GM23338 (cell line): ENCODE data around the gene TMEM114. TPM values are rescaled to one million over a fixed set of nuclear protein-coding genes. Genes with fewer than 3 reads are reported as not detected.

Experiments
- ATAC-seq: fragments of 200-7000 bp; cut with Tn5 transposase; 3 replicates; pipeline ENCODE4 v1.9.1; 2020
- DNase-seq: peaks from one replicate; pipeline ENCODE4 v3.0.0-alpha.2; 2015; ENCODE audit warnings: low spot score
- H2AFZ ChIP-seq: fragments of 200-600 bp; sonication (generic); 2 replicates; pipeline ENCODE4 v1.8.0; 2016; ENCODE audit warnings: antibody characterized with exemption, mild to moderate bottlenecking, moderate library complexity
- H3F3A ChIP-seq: fragments of 200-600 bp; sonication (generic); replicated peaks from 2 replicates; pipeline ENCODE4 v1.8.0; 2017; ENCODE audit warnings: antibody characterized with exemption, mixed run types, low read depth
- H3K27ac ChIP-seq: fragments of 200-600 bp; sonication (generic); 2 replicates; pipeline ENCODE4 v1.6.1; 2016; ENCODE audit warnings: low read depth
- H3K27me3 ChIP-seq: fragments of 200-600 bp; sonication (generic); 2 replicates; pipeline ENCODE4 v1.8.0; 2016; ENCODE audit warnings: mild to moderate bottlenecking, mixed run types, moderate library complexity; ENCODE audit not compliant: insufficient read depth
- H3K36me3 ChIP-seq: fragments of 200-600 bp; sonication (generic); 2 replicates; pipeline ENCODE4 v1.8.0; 2016; ENCODE audit warnings: mild to moderate bottlenecking; ENCODE audit not compliant: insufficient read depth
- H3K4me1 ChIP-seq: fragments of 200-600 bp; sonication (generic); 2 replicates; pipeline ENCODE4 v1.8.0; 2016; ENCODE audit warnings: mild to moderate bottlenecking, moderate library complexity; ENCODE audit not compliant: insufficient read depth
- H3K4me2 ChIP-seq: fragments of 200-600 bp; sonication (generic); 2 replicates; pipeline ENCODE4 v1.7.1; 2017; ENCODE audit warnings: mixed run types
- H3K4me3 ChIP-seq: fragments of 200-600 bp; sonication (generic); 2 replicates; pipeline ENCODE4 v1.6.1; 2016; ENCODE audit warnings: mixed run types
- H3K79me2 ChIP-seq: fragments of 200-600 bp; sonication (generic); replicated peaks from 2 replicates; pipeline ENCODE4 v1.8.0; 2017; ENCODE audit warnings: mild to moderate bottlenecking; ENCODE audit not compliant: insufficient read depth
- H3K9me2 ChIP-seq: fragments of 200-600 bp; sonication (generic); 2 replicates; pipeline ENCODE4 v1.8.0; 2017; ENCODE audit not compliant: insufficient read depth
- H4K20me1 ChIP-seq: fragments of 200-600 bp; sonication (generic); replicated peaks from 2 replicates; pipeline ENCODE4 v1.8.0; 2017; ENCODE audit warnings: mild to moderate bottlenecking; ENCODE audit not compliant: insufficient read depth
- H3K27ac Mint-ChIP-seq: 2 replicates; pipeline ENCODE4 v1.8.0; 2020; ENCODE audit warnings: inconsistent platforms, mild to moderate bottlenecking, moderate library complexity, mixed read lengths
- H3K27me3 Mint-ChIP-seq: 3 replicates; pipeline ENCODE4 v1.8.0; 2022; ENCODE audit warnings: low read depth, mild to moderate bottlenecking, moderate library complexity, mixed read lengths, inconsistent platforms; ENCODE audit not compliant: insufficient read depth, poor library complexity
- H3K36me3 Mint-ChIP-seq: 3 replicates; pipeline ENCODE4 v1.8.0; 2021; ENCODE audit warnings: low read depth, mild to moderate bottlenecking, inconsistent platforms, moderate library complexity, mixed read lengths
- H3K4me1 Mint-ChIP-seq: 3 replicates; pipeline ENCODE4 v1.8.0; 2020; ENCODE audit warnings: mild to moderate bottlenecking, inconsistent platforms, mixed read lengths
- H3K4me3 Mint-ChIP-seq: 3 replicates; pipeline ENCODE4 v1.8.0; 2021; ENCODE audit warnings: moderate library complexity, mild to moderate bottlenecking, inconsistent platforms, mixed read lengths
- H3K9me3 Mint-ChIP-seq: 3 replicates; pipeline ENCODE4 v1.8.0; 2020; ENCODE audit warnings: moderate library complexity, mild to moderate bottlenecking, inconsistent platforms, mixed read lengths
- EZH2 ChIP-seq: fragments of 200-600 bp; sonication (generic); IDR thresholded peaks from one replicate; pipeline ENCODE4 v1.8.0; 2017; ENCODE audit warnings: antibody characterized with exemption, mild to moderate bottlenecking, low read depth; ENCODE audit not compliant: unreplicated experiment
- EZH2phosphoT487 ChIP-seq: fragments of 200-600 bp; sonication (generic); IDR thresholded peaks from one replicate; pipeline ENCODE4 v1.8.1; 2018; ENCODE audit warnings: antibody characterized with exemption; ENCODE audit not compliant: unreplicated experiment
- JUNB ChIP-seq: IDR thresholded peaks from one replicate; pipeline ENCODE4 v1.6.1; 2016; ENCODE audit warnings: antibody characterized with exemption; ENCODE audit not compliant: unreplicated experiment
- POLR2AphosphoS5 ChIP-seq: IDR thresholded peaks from 2 replicates; pipeline ENCODE4 v1.6.1; 2016; ENCODE audit warnings: antibody characterized with exemption, low read depth
- STAT1 ChIP-seq: IDR thresholded peaks from one replicate; pipeline ENCODE4 v1.6.1; 2016; ENCODE audit warnings: antibody characterized with exemption; ENCODE audit not compliant: unreplicated experiment
- ZNF114 ChIP-seq: fragments of 250-450 bp; sonication (Bioruptor Pico); IDR thresholded peaks from 2 replicates; pipeline ENCODE4 v1.5.0; 2020; ENCODE audit warnings: mild to moderate bottlenecking, moderate library complexity
- polyA plus RNA-seq: library from polyadenylated mRNA; unstranded; fragments of >200 nt; fragmentation: Nextera tagmentation; extraction: Ambion mirVana; gene quantifications from 2 replicates; pipeline ENCODE4 v1.2.1, GENCODE V29; 2016
- total RNA-seq: library from RNA; depleted of rRNA; stranded (reverse); fragments of >200 nt; shearing (Covaris generic); gene quantifications from 2 replicates; pipeline ENCODE4 v1.2.3, GENCODE V29; 2014
- TF ChIP-seq, protein P1 (sequence below): fragments of 250-450 bp; sonication (Bioruptor Pico); IDR thresholded peaks from 2 replicates; pipeline ENCODE4 v1.5.0; 2020; ENCODE audit warnings: mild to moderate bottlenecking, moderate library complexity
- TF ChIP-seq, protein P2 (sequence below): IDR thresholded peaks from one replicate; pipeline ENCODE4 v1.6.1; 2018; ENCODE audit warnings: antibody characterized with exemption; ENCODE audit not compliant: unreplicated experiment
- TF ChIP-seq, protein P3 (sequence below): IDR thresholded peaks from 2 replicates; pipeline ENCODE4 v1.6.1; 2016; ENCODE audit warnings: antibody characterized with exemption
- TF ChIP-seq, protein P4 (sequence below), 2 experiments: fragments of 200-600 bp in 1 of 2; sonication (generic) in 1 of 2; conservative IDR thresholded peaks; 2 replicates each; pipeline versions ENCODE4 v1.5.1 to v1.6.1; 2016 to 2017; ENCODE audit warnings: antibody characterized with exemption in 2 of 2, low read depth in 2 of 2, mild to moderate bottlenecking in 2 of 2, moderate library complexity in 1 of 2

The TMEM114 gene
- total and polyA plus RNA-seq, 2 experiments from 2014 or later: 0.47 to 0.52 TPM

DNA sequence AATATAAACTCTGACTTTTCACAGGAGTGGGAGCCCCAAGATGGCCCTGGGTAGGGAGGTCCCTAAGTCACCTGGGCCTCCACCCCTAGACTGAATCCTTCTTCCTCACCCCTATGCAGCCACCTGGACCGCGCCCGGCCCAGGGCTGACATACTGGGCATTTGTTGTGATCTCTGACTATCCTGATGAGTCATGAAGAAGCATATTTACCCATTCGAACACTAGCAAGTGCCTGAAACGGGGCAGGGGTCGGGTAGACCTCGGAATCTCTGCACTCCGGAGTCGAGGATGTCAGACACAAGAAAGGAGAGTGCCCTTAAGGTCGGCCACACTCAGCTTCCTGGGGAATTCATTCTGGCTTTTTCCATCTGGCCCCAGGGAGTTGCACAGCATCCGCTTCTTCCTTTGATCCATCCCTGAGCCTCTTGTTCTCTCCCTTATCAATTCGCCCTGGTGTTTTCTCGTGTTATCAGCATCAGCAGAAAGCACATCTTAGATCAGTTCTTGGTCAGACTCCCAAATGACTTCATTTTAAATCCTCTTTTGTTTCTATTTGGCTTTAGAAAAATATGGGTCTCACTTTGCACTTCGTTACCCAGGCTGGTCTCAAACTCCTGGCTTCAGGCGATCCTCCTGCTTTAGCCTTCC, 41.6 kb upstream of the TMEM114 start (continued):
- TF ChIP-seq, protein P1, sequence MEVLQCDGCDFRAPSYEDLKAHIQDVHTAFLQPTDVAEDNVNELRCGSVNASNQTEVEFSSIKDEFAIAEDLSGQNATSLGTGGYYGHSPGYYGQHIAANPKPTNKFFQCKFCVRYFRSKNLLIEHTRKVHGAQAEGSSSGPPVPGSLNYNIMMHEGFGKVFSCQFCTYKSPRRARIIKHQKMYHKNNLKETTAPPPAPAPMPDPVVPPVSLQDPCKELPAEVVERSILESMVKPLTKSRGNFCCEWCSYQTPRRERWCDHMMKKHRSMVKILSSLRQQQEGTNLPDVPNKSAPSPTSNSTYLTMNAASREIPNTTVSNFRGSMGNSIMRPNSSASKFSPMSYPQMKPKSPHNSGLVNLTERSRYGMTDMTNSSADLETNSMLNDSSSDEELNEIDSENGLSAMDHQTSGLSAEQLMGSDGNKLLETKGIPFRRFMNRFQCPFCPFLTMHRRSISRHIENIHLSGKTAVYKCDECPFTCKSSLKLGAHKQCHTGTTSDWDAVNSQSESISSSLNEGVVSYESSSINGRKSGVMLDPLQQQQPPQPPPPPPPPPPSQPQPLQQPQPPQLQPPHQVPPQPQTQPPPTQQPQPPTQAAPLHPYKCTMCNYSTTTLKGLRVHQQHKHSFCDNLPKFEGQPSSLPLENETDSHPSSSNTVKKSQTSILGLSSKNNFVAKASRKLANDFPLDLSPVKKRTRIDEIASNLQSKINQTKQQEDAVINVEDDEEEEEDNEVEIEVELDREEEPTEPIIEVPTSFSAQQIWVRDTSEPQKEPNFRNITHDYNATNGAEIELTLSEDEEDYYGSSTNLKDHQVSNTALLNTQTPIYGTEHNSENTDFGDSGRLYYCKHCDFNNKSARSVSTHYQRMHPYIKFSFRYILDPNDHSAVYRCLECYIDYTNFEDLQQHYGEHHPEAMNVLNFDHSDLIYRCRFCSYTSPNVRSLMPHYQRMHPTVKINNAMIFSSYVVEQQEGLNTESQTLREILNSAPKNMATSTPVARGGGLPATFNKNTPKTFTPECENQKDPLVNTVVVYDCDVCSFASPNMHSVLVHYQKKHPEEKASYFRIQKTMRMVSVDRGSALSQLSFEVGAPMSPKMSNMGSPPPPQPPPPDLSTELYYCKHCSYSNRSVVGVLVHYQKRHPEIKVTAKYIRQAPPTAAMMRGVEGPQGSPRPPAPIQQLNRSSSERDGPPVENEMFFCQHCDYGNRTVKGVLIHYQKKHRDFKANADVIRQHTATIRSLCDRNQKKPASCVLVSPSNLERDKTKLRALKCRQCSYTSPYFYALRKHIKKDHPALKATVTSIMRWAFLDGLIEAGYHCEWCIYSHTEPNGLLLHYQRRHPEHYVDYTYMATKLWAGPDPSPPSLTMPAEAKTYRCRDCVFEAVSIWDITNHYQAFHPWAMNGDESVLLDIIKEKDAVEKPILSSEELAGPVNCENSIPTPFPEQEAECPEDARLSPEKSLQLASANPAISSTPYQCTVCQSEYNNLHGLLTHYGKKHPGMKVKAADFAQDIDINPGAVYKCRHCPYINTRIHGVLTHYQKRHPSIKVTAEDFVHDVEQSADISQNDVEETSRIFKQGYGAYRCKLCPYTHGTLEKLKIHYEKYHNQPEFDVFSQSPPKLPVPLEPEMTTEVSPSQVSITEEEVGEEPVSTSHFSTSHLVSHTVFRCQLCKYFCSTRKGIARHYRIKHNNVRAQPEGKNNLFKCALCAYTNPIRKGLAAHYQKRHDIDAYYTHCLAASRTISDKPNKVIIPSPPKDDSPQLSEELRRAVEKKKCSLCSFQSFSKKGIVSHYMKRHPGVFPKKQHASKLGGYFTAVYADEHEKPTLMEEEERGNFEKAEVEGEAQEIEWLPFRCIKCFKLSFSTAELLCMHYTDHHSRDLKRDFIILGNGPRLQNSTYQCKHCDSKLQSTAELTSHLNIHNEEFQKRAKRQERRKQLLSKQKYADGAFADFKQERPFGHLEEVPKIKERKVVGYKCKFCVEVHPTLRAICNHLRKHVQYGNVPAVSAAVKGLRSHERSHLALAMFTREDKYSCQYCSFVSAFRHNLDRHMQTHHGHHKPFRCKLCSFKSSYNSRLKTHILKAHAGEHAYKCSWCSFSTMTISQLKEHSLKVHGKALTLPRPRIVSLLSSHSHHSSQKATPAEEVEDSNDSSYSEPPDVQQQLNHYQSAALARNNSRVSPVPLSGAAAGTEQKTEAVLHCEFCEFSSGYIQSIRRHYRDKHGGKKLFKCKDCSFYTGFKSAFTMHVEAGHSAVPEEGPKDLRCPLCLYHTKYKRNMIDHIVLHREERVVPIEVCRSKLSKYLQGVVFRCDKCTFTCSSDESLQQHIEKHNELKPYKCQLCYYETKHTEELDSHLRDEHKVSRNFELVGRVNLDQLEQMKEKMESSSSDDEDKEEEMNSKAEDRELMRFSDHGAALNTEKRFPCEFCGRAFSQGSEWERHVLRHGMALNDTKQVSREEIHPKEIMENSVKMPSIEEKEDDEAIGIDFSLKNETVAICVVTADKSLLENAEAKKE (CRISPR knock-in tag): no peak
- TF ChIP-seq POLR2AphosphoS5 (no peak), ZNF114 (CRISPR knock-in tag) (no peak)

DNA sequence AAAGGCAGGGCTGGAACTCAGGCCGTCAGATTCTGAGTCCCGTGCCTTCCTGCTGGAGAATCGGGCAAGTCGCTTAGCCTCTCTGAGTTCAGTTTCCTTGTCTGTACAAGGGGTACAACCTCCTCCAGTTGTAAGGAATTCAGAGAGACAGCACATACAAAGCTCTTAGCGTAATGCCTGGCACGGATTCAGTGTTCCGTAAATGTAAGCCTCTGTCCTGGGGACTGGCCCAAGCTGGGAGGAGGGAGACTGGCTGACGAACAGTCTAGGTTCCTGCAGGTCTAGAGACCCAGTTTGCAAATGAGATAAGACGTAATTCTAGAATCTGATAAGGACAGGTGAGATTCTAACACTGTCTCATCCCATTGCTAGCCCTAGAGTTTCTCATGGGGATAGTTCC, 41.1 kb upstream of the TMEM114 start:
- Mint-ChIP-seq H3K9me3 (no peaks in the 10 kb centered on the region; the same call in 1 of the 3 replicates), H3K27ac (no peak overlapping the region; the same call in 1 of the 2 replicates), H3K4me3 (no peak overlapping the region), H3K36me3 (peaks cover 85% of the 10 kb centered on the region), H3K27me3 (peaks cover 2% of the 10 kb centered on the region), H3K4me1 (no peaks in the 10 kb centered on the region; the same call in 2 of the 3 replicates)
- H3K79me2 ChIP-seq: peaks cover 10% of the 10 kb centered on the region
- H3K27me3 ChIP-seq: no peaks in the 10 kb centered on the region
- no peak overlapping the region for H3K4me2 ChIP-seq
- 0 out of 2 replicates have a peak, but pooled peaks cover 4% of the 10 kb centered on the region for H3F3A ChIP-seq
- peaks cover 29% of the 10 kb centered on the region for H3K36me3 ChIP-seq
- peaks cover 27% of the 10 kb centered on the region for H4K20me1 ChIP-seq
- H3K4me1 ChIP-seq: no peaks in the 10 kb centered on the region
- no peak overlapping the region for H3K4me3 ChIP-seq
- H3K27ac ChIP-seq: no peak overlapping the region
- no peak for DNase-seq
- no peaks in the 10 kb centered on the region for H3K9me2 ChIP-seq
- H2AFZ ChIP-seq: no peak overlapping the region
- no peak for ATAC-seq
- TF ChIP-seq, protein P2, sequence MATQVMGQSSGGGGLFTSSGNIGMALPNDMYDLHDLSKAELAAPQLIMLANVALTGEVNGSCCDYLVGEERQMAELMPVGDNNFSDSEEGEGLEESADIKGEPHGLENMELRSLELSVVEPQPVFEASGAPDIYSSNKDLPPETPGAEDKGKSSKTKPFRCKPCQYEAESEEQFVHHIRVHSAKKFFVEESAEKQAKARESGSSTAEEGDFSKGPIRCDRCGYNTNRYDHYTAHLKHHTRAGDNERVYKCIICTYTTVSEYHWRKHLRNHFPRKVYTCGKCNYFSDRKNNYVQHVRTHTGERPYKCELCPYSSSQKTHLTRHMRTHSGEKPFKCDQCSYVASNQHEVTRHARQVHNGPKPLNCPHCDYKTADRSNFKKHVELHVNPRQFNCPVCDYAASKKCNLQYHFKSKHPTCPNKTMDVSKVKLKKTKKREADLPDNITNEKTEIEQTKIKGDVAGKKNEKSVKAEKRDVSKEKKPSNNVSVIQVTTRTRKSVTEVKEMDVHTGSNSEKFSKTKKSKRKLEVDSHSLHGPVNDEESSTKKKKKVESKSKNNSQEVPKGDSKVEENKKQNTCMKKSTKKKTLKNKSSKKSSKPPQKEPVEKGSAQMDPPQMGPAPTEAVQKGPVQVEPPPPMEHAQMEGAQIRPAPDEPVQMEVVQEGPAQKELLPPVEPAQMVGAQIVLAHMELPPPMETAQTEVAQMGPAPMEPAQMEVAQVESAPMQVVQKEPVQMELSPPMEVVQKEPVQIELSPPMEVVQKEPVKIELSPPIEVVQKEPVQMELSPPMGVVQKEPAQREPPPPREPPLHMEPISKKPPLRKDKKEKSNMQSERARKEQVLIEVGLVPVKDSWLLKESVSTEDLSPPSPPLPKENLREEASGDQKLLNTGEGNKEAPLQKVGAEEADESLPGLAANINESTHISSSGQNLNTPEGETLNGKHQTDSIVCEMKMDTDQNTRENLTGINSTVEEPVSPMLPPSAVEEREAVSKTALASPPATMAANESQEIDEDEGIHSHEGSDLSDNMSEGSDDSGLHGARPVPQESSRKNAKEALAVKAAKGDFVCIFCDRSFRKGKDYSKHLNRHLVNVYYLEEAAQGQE: no peak
- no peak for TF ChIP-seq EZH2
- TF ChIP-seq, protein P3, sequence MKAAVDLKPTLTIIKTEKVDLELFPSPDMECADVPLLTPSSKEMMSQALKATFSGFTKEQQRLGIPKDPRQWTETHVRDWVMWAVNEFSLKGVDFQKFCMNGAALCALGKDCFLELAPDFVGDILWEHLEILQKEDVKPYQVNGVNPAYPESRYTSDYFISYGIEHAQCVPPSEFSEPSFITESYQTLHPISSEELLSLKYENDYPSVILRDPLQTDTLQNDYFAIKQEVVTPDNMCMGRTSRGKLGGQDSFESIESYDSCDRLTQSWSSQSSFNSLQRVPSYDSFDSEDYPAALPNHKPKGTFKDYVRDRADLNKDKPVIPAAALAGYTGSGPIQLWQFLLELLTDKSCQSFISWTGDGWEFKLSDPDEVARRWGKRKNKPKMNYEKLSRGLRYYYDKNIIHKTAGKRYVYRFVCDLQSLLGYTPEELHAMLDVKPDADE: no peak
- no peak for TF ChIP-seq ZNF114 (CRISPR knock-in tag)
- TF ChIP-seq JUNB: no peak
- TF ChIP-seq, protein P4, sequence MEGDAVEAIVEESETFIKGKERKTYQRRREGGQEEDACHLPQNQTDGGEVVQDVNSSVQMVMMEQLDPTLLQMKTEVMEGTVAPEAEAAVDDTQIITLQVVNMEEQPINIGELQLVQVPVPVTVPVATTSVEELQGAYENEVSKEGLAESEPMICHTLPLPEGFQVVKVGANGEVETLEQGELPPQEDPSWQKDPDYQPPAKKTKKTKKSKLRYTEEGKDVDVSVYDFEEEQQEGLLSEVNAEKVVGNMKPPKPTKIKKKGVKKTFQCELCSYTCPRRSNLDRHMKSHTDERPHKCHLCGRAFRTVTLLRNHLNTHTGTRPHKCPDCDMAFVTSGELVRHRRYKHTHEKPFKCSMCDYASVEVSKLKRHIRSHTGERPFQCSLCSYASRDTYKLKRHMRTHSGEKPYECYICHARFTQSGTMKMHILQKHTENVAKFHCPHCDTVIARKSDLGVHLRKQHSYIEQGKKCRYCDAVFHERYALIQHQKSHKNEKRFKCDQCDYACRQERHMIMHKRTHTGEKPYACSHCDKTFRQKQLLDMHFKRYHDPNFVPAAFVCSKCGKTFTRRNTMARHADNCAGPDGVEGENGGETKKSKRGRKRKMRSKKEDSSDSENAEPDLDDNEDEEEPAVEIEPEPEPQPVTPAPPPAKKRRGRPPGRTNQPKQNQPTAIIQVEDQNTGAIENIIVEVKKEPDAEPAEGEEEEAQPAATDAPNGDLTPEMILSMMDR (conservative IDR thresholded peaks at IDR 0.05; ENCODE audit: low read depth in 2 of 2): no peak
- no peak for TF ChIP-seq EZH2phosphoT487
- no peak for TF ChIP-seq STAT1
- TF ChIP-seq POLR2AphosphoS5: no peak
